Activated CD8-positive, alpha-beta memory T cell treated with anti-CD3 and anti-CD28 coated beads for 36 hours (primary cell): ENCODE results near the gene CASP14. TPM values are rescaled to one million over a fixed set of nuclear protein-coding genes. Genes with fewer than 3 reads are reported as not detected.
"Not testable (repeated sequence)": the region's sequence is repeated elsewhere in the genome, so short reads cannot be mapped to it uniquely, and the experiment has no call there.

Experiments used
- CTCF ChIA-PET: fragments of 350-600 bp; sonication (Branson Sonifier 250); formaldehyde crosslinking; loops from one replicate; lab custom pipeline; 2021; ENCODE audit warnings: antibody characterized with exemption; lab: Charles Lee
- POLR2A ChIA-PET: fragments of 350-600 bp; sonication (Branson Sonifier 250); formaldehyde crosslinking; loops from one replicate; lab custom pipeline; 2021; ENCODE audit warnings: antibody characterized with exemption; lab: Charles Lee
- total RNA-seq, 2 experiments: library from RNA; stranded (reverse); gene quantifications; one replicate each; pipeline ENCODE4 v1.2.3, GENCODE V29; 2021

The CASP14 gene
- total RNA-seq, 2 experiments from 2014 or later = not detected

- ChIA-PET CTCF (no interaction called here), POLR2A (no interaction called here)
Observed at GRCh38 chr19:15050639-15051038, 1.4 kb downstream of the CASP14 start.

GRCh38 chr19:15062036-15062435, 12.8 kb downstream of the CASP14 start:
- POLR2A ChIA-PET = no interaction called here
- CTCF ChIA-PET = no interaction called here

- POLR2A ChIA-PET, CTCF ChIA-PET: not testable (repeated sequence)
Observed at GRCh38 chr19:15070386-15070785, 21.1 kb downstream of the CASP14 start.

- CTCF ChIA-PET = no interaction called here
- POLR2A ChIA-PET = no interaction called here
Observed at GRCh38 chr19:15072930-15073647, 23.8 kb downstream of the CASP14 start.

GRCh38 chr19:15074371-15074770, 25.1 kb downstream of the CASP14 start:
- CTCF ChIA-PET = no interaction called here
- POLR2A ChIA-PET = no interaction called here

GRCh38 chr19:15075806-15076205, 26.5 kb downstream of the CASP14 start:
- CTCF ChIA-PET = no interaction called here
- POLR2A ChIA-PET = no interaction called here

GRCh38 chr19:15080002-15080401, 30.7 kb downstream of the CASP14 start:
- POLR2A ChIA-PET, CTCF ChIA-PET: not testable (repeated sequence)

GRCh38 chr19:15081911-15082310, 32.6 kb downstream of the CASP14 start, which contains the start of gene OR1I1:
Gene OR1I1, plus strand, starts transcription at chr19:15082211. Its CDS starts 4,855 bp downstream, at chr19:15087066.
- POLR2A ChIA-PET = interaction anchor here (0.6 kb wide), 1 partner anchor 724 kb away, joined by 4 read pairs; no protein-coding TSS in a partner anchor
- CTCF ChIA-PET = no interaction called here

- ChIA-PET CTCF (no interaction called here), POLR2A (no interaction called here)
Observed at GRCh38 chr19:15087182-15087581, 37.9 kb downstream of the CASP14 start.

- ChIA-PET POLR2A (interaction anchor here (0.7 kb wide), 3 partner anchors 23 to 771 kb away, joined by 5 to 16 read pairs (median 6); no protein-coding TSS in a partner anchor), CTCF (interaction anchor here (0.6 to 2.7 kb wide), 26 partner anchors 8 to 1256 kb away, joined by 3 to 19 read pairs (median 4); partner anchors contain the start of genes AKAP8L and CYP4F12)
Observed at GRCh38 chr19:15091918-15092753, 42.9 kb downstream of the CASP14 start.

- POLR2A ChIA-PET = no interaction called here
- CTCF ChIA-PET = interaction anchor here (1.5 to 2.7 kb wide), 4 partner anchors 9 to 66 kb away, joined by 4 to 19 read pairs (median 10); no protein-coding TSS in a partner anchor
Observed at GRCh38 chr19:15093001-15093400, 43.7 kb downstream of the CASP14 start.

GRCh38 chr19:15096223-15096622, 46.9 kb downstream of the CASP14 start:
- POLR2A ChIA-PET = no interaction called here
- CTCF ChIA-PET = no interaction called here

- POLR2A ChIA-PET, CTCF ChIA-PET: not testable (repeated sequence)
Observed at GRCh38 chr19:15097980-15098379, 48.7 kb downstream of the CASP14 start.

- ChIA-PET POLR2A (no interaction called here), CTCF (no interaction called here)
Observed at GRCh38 chr19:15098460-15098859, 49.2 kb downstream of the CASP14 start.

GRCh38 chr19:15099017-15099582, 49.8 kb downstream of the CASP14 start:
- ChIA-PET POLR2A (no interaction called here), CTCF (no interaction called here)

- ChIA-PET CTCF (interaction anchor here (1.3 to 2.1 kb wide), 6 partner anchors 8 to 53 kb away, joined by 3 to 10 read pairs (median 8); a partner anchor contains a TSS), POLR2A (no interaction called here)
Observed at GRCh38 chr19:15101479-15102082, 52.3 kb downstream of the CASP14 start.

- CTCF ChIA-PET = interaction anchor here (0.6 kb wide), 1 partner anchor 12 kb away, joined by 3 read pairs; no protein-coding TSS in a partner anchor
Observed at GRCh38 chr19:15104003-15104402, 54.7 kb downstream of the CASP14 start.

GRCh38 chr19:15104411-15104810, 55.1 kb downstream of the CASP14 start:
- CTCF ChIA-PET = no interaction called here

More at GRCh38 chr19:15104003-15104402, 54.7 kb downstream of the CASP14 start:
- POLR2A ChIA-PET = no interaction called here

GRCh38 chr19:15105044-15105443, 55.8 kb downstream of the CASP14 start:
- CTCF ChIA-PET = interaction anchor here (0.6 kb wide), 1 partner anchor 284 kb away, joined by 3 read pairs; no protein-coding TSS in a partner anchor

More at GRCh38 chr19:15104411-15104810, 55.1 kb downstream of the CASP14 start:
- POLR2A ChIA-PET = no interaction called here

More at GRCh38 chr19:15105044-15105443, 55.8 kb downstream of the CASP14 start:
- POLR2A ChIA-PET = no interaction called here
